GM12801 (cell line): ENCODE measurements around the gene FANCB.

Experiments
- CTCF ChIP-seq: IDR thresholded peaks from one replicate; pipeline ENCODE4 v1.5.1; 2011; ENCODE audit warnings: control low read depth; ENCODE audit not compliant: insufficient read length; ENCODE audit errors: extremely low read depth

Gene FANCB

GRCh38 chrX:14875624-14876023 is 2.8 kb upstream of the FANCB start:
- no peak for TF ChIP-seq CTCF

- no peak for TF ChIP-seq CTCF
These were observed 794 bp upstream of the FANCB start for GRCh38 chrX:14873676-14874049.

- TF ChIP-seq CTCF: no peak
These were observed 514 bp downstream of the FANCB start for GRCh38 chrX:14872355-14872754.

GRCh38 chrX:14871767-14872166 is 1.1 kb downstream of the FANCB start:
- no peak for TF ChIP-seq CTCF

- no peak for TF ChIP-seq CTCF
These were observed 7.7 kb downstream of the FANCB start for GRCh38 chrX:14865201-14865600.

- no peak for TF ChIP-seq CTCF
These were observed 8.2 kb downstream of the FANCB start for GRCh38 chrX:14864631-14865030.

GRCh38 chrX:14851526-14851925 is 21.3 kb downstream of the FANCB start:
- no peak for TF ChIP-seq CTCF

- no peak for TF ChIP-seq CTCF
These were observed 29.2 kb downstream of the FANCB start for GRCh38 chrX:14843666-14844065.
